HepG2 (cell line): ENCODE measurements around the gene SMC6. TPM values are rescaled to one million over a fixed set of nuclear protein-coding genes. Genes with fewer than 3 reads are reported as not detected.

Source experiments
- ATAC-seq: fragments of 200-7000 bp; cut with Tn5 transposase; 3 replicates; pipeline ENCODE4 v1.9.1; 2020; ENCODE audit warnings: mild to moderate bottlenecking, moderate library complexity
- BruUV-seq: library from RNA; stranded (reverse); fragments of 400-500 nt; replicated peaks from 2 replicates; lab custom pipeline; 2021; lab: Mats Ljungman, UMichigan
- CTCF ChIA-PET: fragments of 300-600 bp; formaldehyde crosslinking; extraction: SDS; loops from one replicate; lab custom pipeline; 2021; ENCODE audit warnings: low total read pairs, inconsistent platforms, low intra/inter-chr PET ratio; lab: Yijun Ruan, JAX
- POLR2A ChIA-PET: fragments of 350-600 bp; sonication (Branson Sonifier 250); formaldehyde crosslinking; loops from one replicate; lab custom pipeline; 2020; ENCODE audit warnings: antibody characterized with exemption, inconsistent platforms; lab: Yijun Ruan, JAX
- DNase-seq: peaks from one replicate; pipeline ENCODE4 v3.0.0-alpha.2; 2015; ENCODE audit warnings: low spot score
- FAIRE-seq: peaks from 3 replicates; lab custom pipeline; 2011; peaks lifted over from hg19 to GRCh38; lab: Jason Lieb, UNC
- H2AFZ ChIP-seq: one replicate; pipeline ENCODE4 v1.6.1; 2011; ENCODE audit warnings: low read length, inconsistent platforms
- H3K27ac ChIP-seq: fragments of 300-600 bp; 3 replicates; pipeline ENCODE4 v1.8.0; 2011; ENCODE audit warnings: mixed run types, mild to moderate bottlenecking, mixed read lengths, low read length, inconsistent platforms; ENCODE audit not compliant: insufficient read depth; ENCODE audit errors: extremely low read length
- H3K27me3 ChIP-seq, 2 experiments: fragments of 200-600 bp in 1 of 2; 2 replicates in 1 of 2; 3 replicates in 1 of 2; pipeline versions ENCODE4 v1.6.0 to v1.8.0; 2011; ENCODE audit warnings: low read length in 2 of 2, mild to moderate bottlenecking in 2 of 2, moderate library complexity in 2 of 2, inconsistent platforms in 1 of 2; ENCODE audit not compliant: insufficient read depth in 2 of 2, control insufficient read depth in 1 of 2
- H3K36me3 ChIP-seq, 2 experiments: fragments of 200-600 bp in 1 of 2; replicated peaks in 1 of 2; 2 replicates in 1 of 2; 3 replicates in 1 of 2; pipeline versions ENCODE4 v1.5.1 to v1.8.0; 2011; ENCODE audit warnings: low read length in 2 of 2, inconsistent platforms in 1 of 2; ENCODE audit not compliant: insufficient read depth in 2 of 2, control insufficient read depth in 1 of 2
- H3K4me1 ChIP-seq: 2 replicates; pipeline ENCODE4 v1.5.1; 2012; ENCODE audit warnings: low read length, inconsistent platforms; ENCODE audit not compliant: insufficient read depth
- H3K4me2 ChIP-seq: 2 replicates; pipeline ENCODE4 v1.6.0; 2011; ENCODE audit warnings: low read depth, low read length, inconsistent platforms
- H3K4me3 ChIP-seq, 3 experiments: fragments of 200-600 bp in 1 of 3; sonication (generic), shearing (Covaris generic) in 1 of 3; replicated peaks in 1 of 3; 2 replicates each; pipeline ENCODE4 v1.5.1; 2011 to 2016; ENCODE audit warnings: low read length in 3 of 3, inconsistent platforms in 2 of 3, low read depth in 2 of 3, mild to moderate bottlenecking in 2 of 3, control low read depth in 1 of 3, mixed read lengths in 1 of 3; ENCODE audit not compliant: insufficient read depth in 1 of 3
- H3K79me2 ChIP-seq: one replicate; pipeline ENCODE4 v1.6.1; 2011; ENCODE audit warnings: low read length, inconsistent platforms; ENCODE audit not compliant: insufficient read depth
- H3K9ac ChIP-seq: 2 replicates; pipeline ENCODE4 v1.6.0; 2011; ENCODE audit warnings: mild to moderate bottlenecking, low read depth, low read length, inconsistent platforms; ENCODE audit not compliant: insufficient read depth
- H3K9me3 ChIP-seq: 2 replicates; pipeline ENCODE4 v1.5.1; 2012; ENCODE audit warnings: mild to moderate bottlenecking, low read length
- H4K20me1 ChIP-seq: 2 replicates; pipeline ENCODE4 v1.6.0; 2011; ENCODE audit warnings: inconsistent platforms, mild to moderate bottlenecking, low read length, moderate library complexity; ENCODE audit not compliant: insufficient read depth
- KIAA2018 ChIP-seq: sonication (generic); formaldehyde crosslinking; IDR thresholded peaks from 2 replicates; pipeline ENCODE4 v1.5.0; 2020; ENCODE audit warnings: mild to moderate bottlenecking, missing genetic modification reagents, borderline replicate concordance
- MAFF ChIP-seq: IDR thresholded peaks from 2 replicates; pipeline ENCODE4 v1.6.1; 2011; ENCODE audit warnings: low read depth, low read length, improper control_type of control experiment
- MLXIP ChIP-seq: sonication (generic); formaldehyde crosslinking; IDR thresholded peaks from 2 replicates; pipeline ENCODE4 v1.9.0; 2021; ENCODE audit warnings: missing genetic modification reagents, borderline replicate concordance
- NFATC3 ChIP-seq: sonication (generic); formaldehyde crosslinking; IDR thresholded peaks from 2 replicates; pipeline ENCODE4 v1.5.1; 2020; ENCODE audit warnings: mild to moderate bottlenecking, missing genetic modification reagents
- NR2F2 ChIP-seq: IDR thresholded peaks from 2 replicates; pipeline ENCODE4 v1.6.1; 2012; ENCODE audit warnings: low read depth, inconsistent platforms, borderline replicate concordance
- ZNF350 ChIP-seq: sonication (generic); formaldehyde crosslinking; IDR thresholded peaks from 2 replicates; pipeline ENCODE4 v1.4.0; 2020; ENCODE audit warnings: mild to moderate bottlenecking, low read depth, missing genetic modification reagents, borderline replicate concordance
- ZNF703 ChIP-seq: sonication (generic); formaldehyde crosslinking; IDR thresholded peaks from 2 replicates; pipeline ENCODE4 v1.5.1; 2020; ENCODE audit warnings: missing genetic modification reagents, mild to moderate bottlenecking, moderate library complexity, borderline replicate concordance
- WGBS: methylation state at CpG from one replicate; pipeline ENCODE4 v1.1.6; 2017; ENCODE audit warnings: low lambda C conversion rate; 5-methylcytosine and 5-hydroxymethylcytosine counted together
- in situ Hi-C: cut with HindIII; loops from 2 replicates; pipeline ENCODE4 v1.10.0; 2017; ENCODE audit warnings: low pct_unique_long_range_greater_than_20kb; ENCODE audit not compliant: extremely low pct_ligation_motif_present
- intact Hi-C: fragments of 100-400 bp; cut with micrococcal nuclease; formaldehyde crosslinking; loops from one replicate; pipeline ENCODE4 v1.10.0; 2022; ENCODE audit not compliant: unreplicated experiment
- polyA plus RNA-seq, 8 experiments: library from polyadenylated mRNA; depleted of rRNA in 3 of 8; stranded (reverse) in 7 of 8; unstranded in 1 of 8; fragments of >200 nt; fragmentation: Illumina TruSeq in 4 of 8; extraction: Trizol in 4 of 8; gene quantifications; 2 replicates each; pipeline versions ENCODE4 v1.2.1 to v1.2.3, GENCODE V29; 2011 to 2016; ENCODE audit warnings: low read depth in 4 of 8, missing spikeins in 1 of 8, mixed read lengths in 1 of 8; ENCODE audit not compliant: insufficient read depth in 1 of 8
- total RNA-seq, 5 experiments: library from RNA; depleted of rRNA; stranded (reverse); fragments of >200 nt; fragmentation: Illumina TruSeq; extraction: Trizol; gene quantifications; 2 replicates each; pipeline ENCODE4 v1.2.3, GENCODE V29; 2016; ENCODE audit warnings: low read depth in 1 of 5
- TF ChIP-seq, protein P1 (sequence below): sonication (generic); formaldehyde crosslinking; IDR thresholded peaks from 2 replicates; pipeline ENCODE4 v1.4.0; 2020; ENCODE audit warnings: missing genetic modification reagents

Gene SMC6
- total and polyA plus RNA-seq, 2 of the 13 experiments (the other 11 are each of a cell fraction or from before 2014, with no cell fraction given): 18.9 to 55.3 TPM

- no peak overlapping the region for H3K4me2 ChIP-seq
- in situ Hi-C loops: no loop called here
- FAIRE-seq (no peak), ATAC-seq (no peak), DNase-seq (no peak)
- no peaks in the 10 kb centered on the region for H4K20me1 ChIP-seq
- H3K79me2 ChIP-seq: no peaks in the 10 kb centered on the region
- no peaks in the 10 kb centered on the region for H3K9me3 ChIP-seq
- no peaks in the 10 kb centered on the region for H3K36me3 ChIP-seq
- ChIA-PET POLR2A (no interaction called here), CTCF (no interaction called here)
- no peak overlapping the region for H3K27ac ChIP-seq
- H3K4me1 ChIP-seq: no peaks in the 10 kb centered on the region
- no TSS peak for BruUV-seq
- 45% methylated on average over 4 of the region's 4 CpGs for WGBS
- H3K9ac ChIP-seq: no peak overlapping the region
- intact Hi-C loops: loop anchor here (10.0 kb wide), 1 partner anchor 664 kb away; no protein-coding TSS in a partner anchor
- no peak overlapping the region for H3K4me3 ChIP-seq
- no peak overlapping the region for H2AFZ ChIP-seq
- H3K27me3 ChIP-seq: peaks cover 2 to 3% of the 10 kb centered on the region in 2 experiments; a peak in 2 of 5 replicates
- TF ChIP-seq ZNF703 (CRISPR knock-in tag): no peak
- TF ChIP-seq, protein P1, sequence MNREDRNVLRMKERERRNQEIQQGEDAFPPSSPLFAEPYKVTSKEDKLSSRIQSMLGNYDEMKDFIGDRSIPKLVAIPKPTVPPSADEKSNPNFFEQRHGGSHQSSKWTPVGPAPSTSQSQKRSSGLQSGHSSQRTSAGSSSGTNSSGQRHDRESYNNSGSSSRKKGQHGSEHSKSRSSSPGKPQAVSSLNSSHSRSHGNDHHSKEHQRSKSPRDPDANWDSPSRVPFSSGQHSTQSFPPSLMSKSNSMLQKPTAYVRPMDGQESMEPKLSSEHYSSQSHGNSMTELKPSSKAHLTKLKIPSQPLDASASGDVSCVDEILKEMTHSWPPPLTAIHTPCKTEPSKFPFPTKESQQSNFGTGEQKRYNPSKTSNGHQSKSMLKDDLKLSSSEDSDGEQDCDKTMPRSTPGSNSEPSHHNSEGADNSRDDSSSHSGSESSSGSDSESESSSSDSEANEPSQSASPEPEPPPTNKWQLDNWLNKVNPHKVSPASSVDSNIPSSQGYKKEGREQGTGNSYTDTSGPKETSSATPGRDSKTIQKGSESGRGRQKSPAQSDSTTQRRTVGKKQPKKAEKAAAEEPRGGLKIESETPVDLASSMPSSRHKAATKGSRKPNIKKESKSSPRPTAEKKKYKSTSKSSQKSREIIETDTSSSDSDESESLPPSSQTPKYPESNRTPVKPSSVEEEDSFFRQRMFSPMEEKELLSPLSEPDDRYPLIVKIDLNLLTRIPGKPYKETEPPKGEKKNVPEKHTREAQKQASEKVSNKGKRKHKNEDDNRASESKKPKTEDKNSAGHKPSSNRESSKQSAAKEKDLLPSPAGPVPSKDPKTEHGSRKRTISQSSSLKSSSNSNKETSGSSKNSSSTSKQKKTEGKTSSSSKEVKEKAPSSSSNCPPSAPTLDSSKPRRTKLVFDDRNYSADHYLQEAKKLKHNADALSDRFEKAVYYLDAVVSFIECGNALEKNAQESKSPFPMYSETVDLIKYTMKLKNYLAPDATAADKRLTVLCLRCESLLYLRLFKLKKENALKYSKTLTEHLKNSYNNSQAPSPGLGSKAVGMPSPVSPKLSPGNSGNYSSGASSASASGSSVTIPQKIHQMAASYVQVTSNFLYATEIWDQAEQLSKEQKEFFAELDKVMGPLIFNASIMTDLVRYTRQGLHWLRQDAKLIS (CRISPR knock-in tag): no peak
- no peak for TF ChIP-seq NFATC3 (CRISPR knock-in tag)
- no peak for TF ChIP-seq KIAA2018 (CRISPR knock-in tag)
- no peak for TF ChIP-seq MLXIP (CRISPR knock-in tag)
- TF ChIP-seq NR2F2: no peak
- TF ChIP-seq MAFF: no peak
- no peak for TF ChIP-seq ZNF350 (CRISPR knock-in tag)
Measured at GRCh38 chr2:17788773-17789172, 35.2 kb upstream of the SMC6 start.
